Measurements from ENCODE around the gene HLA-DQA2.
"Not testable (repeated sequence)": the region's sequence is repeated elsewhere in the genome, so short reads cannot be mapped to it uniquely, and the experiment has no call there.

The HLA-DQA2 gene

GRCh38 chr6:32741031-32741960, at the start of gene HLA-DQA2:
Gene HLA-DQA2 (plus strand): TSS chr6:32741391. CDS start chr6:32741444, 53 bp downstream.
- no peak for DNase-seq

- peak; percentile 26 for DNase-seq
Measured at GRCh38 chr6:32692019-32692418, 49.2 kb upstream of the HLA-DQA2 start.

GRCh38 chr6:32697031-32697430, 44.2 kb upstream of the HLA-DQA2 start:
- no peak for DNase-seq

GRCh38 chr6:32700391-32701040, 40.7 kb upstream of the HLA-DQA2 start:
- DNase-seq: no peak

GRCh38 chr6:32703347-32703746, 37.8 kb upstream of the HLA-DQA2 start:
- DNase-seq: no peak

GRCh38 chr6:32705164-32705563, 36.0 kb upstream of the HLA-DQA2 start:
- DNase-seq: not testable (repeated sequence)

- no peak for DNase-seq
Measured at GRCh38 chr6:32709625-32710024, 31.6 kb upstream of the HLA-DQA2 start.

- DNase-seq: no peak
Measured at GRCh38 chr6:32713241-32713640, 27.9 kb upstream of the HLA-DQA2 start.

GRCh38 chr6:32716396-32716795, 24.8 kb upstream of the HLA-DQA2 start:
- DNase-seq: no peak

GRCh38 chr6:32718879-32719278, 22.3 kb upstream of the HLA-DQA2 start:
- no peak for DNase-seq

- no peak for DNase-seq
Measured at GRCh38 chr6:32738126-32738525, 3.1 kb upstream of the HLA-DQA2 start.

GRCh38 chr6:32742374-32742773, 1.2 kb downstream of the HLA-DQA2 start:
- DNase-seq: no peak

GRCh38 chr6:32744776-32745175, 3.6 kb downstream of the HLA-DQA2 start:
- no peak for DNase-seq

GRCh38 chr6:32745649-32746048, 4.5 kb downstream of the HLA-DQA2 start:
- not testable (repeated sequence) for DNase-seq

- DNase-seq: no peak
Measured at GRCh38 chr6:32752580-32752979, 11.4 kb downstream of the HLA-DQA2 start.

- no peak for DNase-seq
Measured at GRCh38 chr6:32759669-32760068, 18.5 kb downstream of the HLA-DQA2 start.

GRCh38 chr6:32761072-32761471, 19.9 kb downstream of the HLA-DQA2 start:
- no peak for DNase-seq

- DNase-seq: no peak
Measured at GRCh38 chr6:32761548-32761947, 20.4 kb downstream of the HLA-DQA2 start.

- no peak for DNase-seq
Measured at GRCh38 chr6:32763421-32763820, 22.2 kb downstream of the HLA-DQA2 start, which contains the start of gene HLA-DQB2. Gene HLA-DQB2 (minus strand): TSS chr6:32763532. CDS start chr6:32763470, 62 bp downstream.

GRCh38 chr6:32764048-32764447, 22.9 kb downstream of the HLA-DQA2 start:
- no peak for DNase-seq

GRCh38 chr6:32772656-32773055, 31.5 kb downstream of the HLA-DQA2 start:
- DNase-seq: no peak

- no peak for DNase-seq
Measured at GRCh38 chr6:32774426-32774825, 33.2 kb downstream of the HLA-DQA2 start.

- DNase-seq: no peak
Measured at GRCh38 chr6:32775071-32775470, 33.9 kb downstream of the HLA-DQA2 start.

- DNase-seq: no peak
Measured at GRCh38 chr6:32779036-32779435, 37.8 kb downstream of the HLA-DQA2 start.

Measured in activated CD4-positive, alpha-beta T cell treated with anti-CD3 and anti-CD28 coated beads for 1 hour (primary cell).